Stimulated activated CD4-positive, alpha-beta T cell treated with anti-CD3 and anti-CD28 coated beads, Interleukin-2, amount 100 ng/mL, for 48 hours (primary cell): ENCODE measurements around the gene SYNM.

Source experiments
- DNase-seq, 2 donors: peaks; one replicate each; pipeline ENCODE4 v3.0.0-alpha.2; 2020

SYNM gene

DNA sequence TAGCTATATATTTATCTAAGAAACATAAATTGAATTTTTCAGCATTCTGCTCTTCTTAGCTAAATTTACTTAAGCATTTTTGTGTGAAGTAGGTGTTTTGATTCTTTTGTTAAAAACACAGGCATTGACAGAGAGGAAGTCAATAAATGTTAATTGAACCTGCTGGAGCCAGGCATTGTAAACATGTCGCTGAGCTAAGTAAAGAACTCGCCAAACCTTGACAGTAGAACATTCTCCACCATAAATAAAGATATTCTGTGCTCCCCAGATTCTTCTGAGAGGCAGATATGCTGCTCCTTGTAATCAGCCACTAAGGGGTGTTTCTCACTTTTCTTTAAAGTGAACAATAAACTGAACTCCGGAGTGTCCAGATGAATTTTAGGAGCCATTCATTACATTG lies 38.4 kb downstream of the SYNM start:
- DNase-seq: no peak

DNA sequence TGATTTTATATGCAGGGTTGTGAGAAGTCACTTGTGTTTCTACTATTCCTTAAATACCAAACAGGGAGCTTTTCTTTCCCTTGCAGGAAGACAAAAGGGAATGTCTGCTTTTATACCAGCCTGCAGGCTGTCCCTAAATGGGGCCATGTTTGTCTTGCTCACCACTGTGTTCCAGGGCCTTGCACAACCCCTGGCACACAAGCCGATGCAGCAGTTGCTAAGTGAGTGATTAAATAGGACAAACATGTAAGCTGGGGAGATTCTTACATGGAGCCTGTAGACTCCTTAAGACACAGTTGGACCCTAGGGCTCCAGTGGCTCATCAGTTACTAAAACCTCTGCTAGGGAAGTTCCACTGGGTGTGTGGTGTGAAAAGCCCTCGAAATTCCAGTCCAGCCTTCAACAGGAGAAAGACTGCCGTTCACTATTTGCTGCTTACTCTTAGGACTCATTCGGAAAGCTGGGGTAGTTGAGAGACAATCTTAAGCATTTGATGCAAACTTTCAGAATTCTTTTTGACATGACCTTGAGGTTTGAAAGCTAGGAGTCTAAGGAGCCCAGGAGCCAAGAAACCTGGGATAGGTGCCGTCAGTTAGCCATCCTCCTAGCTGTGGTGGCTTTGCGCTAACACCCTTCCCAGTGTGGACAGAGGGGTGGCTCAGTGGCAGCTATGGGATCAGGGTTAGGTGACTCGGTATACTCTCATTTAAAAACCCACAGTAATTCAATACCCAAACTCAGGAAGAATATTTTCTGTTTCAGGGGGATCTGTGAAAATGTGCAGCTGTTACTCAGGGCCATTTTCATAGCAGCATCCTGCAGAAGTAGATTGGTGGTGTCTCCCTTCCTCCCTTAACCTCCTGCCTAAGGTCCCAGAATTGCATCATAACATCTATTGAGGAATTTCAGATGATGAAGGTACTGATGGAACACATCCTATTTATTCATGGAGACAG lies 39.1 kb downstream of the SYNM start:
- no peak for DNase-seq

DNA sequence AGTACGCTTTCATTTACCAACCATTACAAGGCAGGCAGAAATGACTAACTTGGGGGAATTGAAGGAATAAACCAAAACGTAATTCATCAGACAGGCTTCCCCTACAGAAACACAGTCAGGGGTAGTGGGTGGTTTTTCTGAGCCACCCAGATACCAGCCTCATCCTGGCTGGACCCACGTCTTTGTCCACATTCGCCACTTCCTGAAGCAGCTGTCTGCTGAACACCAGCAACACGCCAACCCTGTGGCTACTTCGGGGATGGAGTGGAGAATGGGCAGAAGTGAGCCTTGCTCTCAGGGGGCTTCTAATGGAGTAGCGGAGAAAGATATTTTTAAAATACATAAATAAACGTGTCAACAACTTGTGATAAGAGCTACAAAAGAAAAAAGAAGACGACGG lies 40.1 kb downstream of the SYNM start:
- DNase-seq: no peak

DNA sequence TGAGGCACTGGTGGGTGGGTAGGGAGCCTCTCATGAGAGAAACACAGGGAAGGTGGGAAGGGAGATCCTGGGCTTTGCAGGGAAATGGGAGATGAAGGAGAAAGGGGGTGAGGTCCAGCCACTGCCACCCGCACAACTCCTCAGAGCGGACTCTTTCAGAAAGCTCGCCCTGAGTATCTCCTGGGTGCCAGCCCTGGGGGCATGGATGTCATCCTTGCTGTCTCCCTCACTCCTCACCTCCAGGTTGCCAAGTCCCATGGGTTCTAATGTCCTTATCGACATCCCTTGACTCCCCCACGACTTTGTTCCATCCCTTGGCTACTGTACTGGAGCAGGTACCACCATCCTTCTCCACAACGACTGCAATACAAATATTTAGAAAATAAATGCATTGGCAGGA lies 40.9 kb downstream of the SYNM start:
- no peak for DNase-seq

DNA sequence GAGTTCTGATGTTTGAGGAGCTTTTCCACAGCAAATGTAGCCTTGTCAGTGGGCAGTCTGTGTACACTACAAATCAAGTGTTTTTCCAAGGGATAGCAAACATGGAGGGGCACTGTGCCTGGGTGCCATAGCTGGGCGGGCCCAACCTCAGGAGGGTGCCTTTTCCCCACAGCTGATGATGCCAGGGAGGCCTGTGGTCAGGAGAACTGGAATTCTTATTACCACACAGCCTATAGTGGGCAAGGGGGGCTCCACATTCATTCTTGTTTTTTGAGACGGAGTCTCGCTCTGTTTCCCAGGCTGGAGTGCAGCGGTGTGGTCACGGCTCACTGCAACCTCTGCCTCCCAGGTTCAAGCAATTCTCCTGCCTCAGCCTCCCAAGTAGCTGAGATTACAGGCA lies 41.8 kb downstream of the SYNM start:
- no peak for DNase-seq

DNA sequence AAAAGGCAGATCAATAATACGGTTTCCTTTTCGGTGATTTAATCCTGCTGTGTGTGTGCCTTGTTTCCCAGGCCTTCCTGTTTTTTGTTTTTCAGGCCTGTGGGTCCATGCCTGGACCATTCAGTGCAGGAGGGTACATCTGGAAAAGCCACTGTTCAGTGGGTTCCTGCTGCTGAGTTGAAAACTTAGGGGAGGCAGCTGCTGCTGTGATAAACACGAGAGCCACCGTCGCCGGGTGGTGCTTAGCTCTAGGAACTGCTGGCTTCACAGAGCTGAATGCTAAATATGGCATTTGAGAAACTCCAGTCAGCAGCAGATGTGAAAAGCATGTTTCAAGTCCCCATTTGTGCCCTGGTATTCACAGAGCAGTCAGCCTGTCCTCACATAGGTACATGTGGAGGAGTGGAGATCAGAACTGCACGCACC lies 44.0 kb downstream of the SYNM start:
- no peak for DNase-seq

DNA sequence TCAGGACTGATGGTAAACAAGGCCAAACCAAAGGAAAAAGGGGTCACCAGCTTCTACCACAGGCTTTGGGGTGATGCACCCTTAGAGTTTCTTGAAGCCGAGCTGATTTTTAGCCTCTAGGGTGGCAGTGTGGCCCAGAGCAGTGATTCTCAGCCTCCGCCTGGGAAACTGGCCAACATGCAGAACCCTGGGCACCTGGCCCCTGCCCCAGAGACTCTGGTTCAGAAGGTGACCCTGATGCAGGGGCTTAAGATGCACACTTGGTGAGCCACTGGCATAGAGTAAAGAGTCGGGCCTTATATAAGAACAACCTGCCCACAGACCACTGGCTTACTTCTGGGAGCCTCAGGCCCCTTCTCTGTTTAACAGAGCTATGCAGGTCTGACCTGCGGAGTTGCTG lies 44.5 kb downstream of the SYNM start:
- no peak for DNase-seq

DNA sequence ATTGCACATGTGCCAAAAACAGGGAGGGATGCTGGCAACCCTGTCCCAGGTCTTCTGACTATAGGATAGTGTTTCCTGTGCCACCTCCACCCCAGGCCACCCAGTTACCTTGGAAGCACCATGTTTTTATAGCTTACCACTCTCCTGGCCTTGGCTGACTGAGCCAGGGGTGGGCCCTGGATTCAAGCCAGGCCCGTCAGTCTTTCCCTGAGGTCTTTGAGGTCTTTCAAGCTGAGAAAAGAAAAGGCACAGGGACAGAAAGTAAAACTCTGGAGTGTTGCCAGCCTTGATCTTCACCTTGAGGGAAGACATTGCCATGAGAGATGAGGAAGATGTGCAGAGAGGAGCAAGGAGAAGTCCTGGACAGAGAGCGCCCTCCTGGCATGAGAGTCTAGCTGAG lies 46.3 kb downstream of the SYNM start:
- DNase-seq: no peak

DNA sequence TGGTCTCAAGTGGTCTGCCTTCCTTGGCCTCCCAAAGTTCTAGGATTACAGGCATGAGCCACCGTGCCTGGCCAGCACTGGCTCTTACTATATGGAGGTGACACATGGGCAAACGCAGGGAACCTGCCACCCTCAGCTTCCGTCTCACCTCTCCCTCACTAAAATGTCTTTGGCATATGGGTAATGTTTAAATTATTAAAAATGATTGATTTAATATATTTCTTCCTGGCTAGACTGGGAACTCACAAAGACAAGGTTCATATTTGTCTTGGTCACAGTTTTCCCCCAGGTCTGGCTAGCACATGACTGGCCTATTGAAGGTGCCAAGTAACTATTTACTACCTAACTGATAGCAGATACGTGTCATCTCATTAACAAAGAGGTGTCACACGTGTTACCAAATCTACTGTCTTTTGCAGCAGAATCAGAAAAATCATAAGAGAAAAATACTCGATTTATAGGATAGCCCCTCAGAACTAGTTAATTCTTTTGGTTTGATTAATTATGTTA lies 48.2 kb downstream of the SYNM start:
- DNase-seq: no peak

DNA sequence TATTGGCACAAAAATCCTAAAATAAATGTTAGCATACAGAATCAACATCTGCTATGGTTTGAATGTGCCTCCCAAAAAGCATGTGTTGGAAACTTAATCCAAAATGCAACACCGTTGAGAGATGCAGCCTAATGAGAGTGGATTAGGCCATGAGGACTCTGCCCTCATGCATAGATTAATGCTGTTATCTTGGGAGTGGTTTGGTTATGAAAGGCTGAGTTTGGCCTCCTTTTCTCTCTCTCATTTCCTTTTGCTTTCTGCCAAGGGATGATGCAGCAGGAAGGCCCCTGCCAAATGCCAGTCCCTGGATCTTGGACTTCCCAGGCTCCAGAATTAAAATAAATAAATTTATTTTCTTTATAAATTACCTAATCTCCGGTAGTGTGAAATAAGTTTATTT lies 49.4 kb downstream of the SYNM start:
- no peak for DNase-seq

DNA sequence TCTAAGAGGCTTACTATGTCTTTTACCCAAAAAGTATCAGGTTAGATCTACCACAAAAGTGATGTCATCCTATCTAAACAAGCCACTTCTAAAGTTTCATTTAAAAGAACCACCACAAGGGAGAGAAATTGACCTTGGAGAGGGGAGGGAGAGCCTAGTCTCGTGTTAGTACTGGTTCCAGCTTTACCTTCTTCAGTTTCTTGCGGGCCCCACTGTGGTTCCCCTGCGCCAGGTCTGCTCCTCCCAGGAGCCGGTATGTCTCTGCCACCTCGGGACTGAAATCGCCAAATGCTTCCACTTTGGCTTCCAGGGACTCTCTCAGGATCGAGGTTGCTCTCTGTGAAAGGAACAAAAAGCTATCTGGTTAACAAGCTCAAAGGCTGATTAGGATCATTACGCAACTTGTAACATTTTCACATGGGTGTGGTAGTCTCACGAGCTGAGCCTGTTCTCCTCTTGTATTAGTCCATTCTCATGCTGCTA lies 51.1 kb downstream of the SYNM start:
- DNase-seq: no peak

DNA sequence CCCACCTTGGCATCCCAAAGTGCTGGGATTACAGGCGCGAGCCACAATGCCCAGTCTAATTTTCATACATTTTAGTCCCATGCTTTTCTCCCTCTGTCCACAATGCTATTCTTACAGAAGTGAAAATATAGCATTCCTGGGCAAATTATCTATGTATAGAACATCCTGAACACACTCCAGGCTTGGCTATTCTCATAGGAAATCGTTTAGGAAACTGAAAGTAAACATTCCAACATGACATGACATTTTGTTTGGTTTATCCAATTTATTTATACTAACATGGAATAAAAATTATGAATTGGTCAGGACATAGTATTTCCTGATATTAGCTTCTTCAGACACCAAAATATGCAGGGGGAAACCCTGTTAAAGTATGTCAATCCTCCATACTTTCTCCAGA lies 52.6 kb downstream of the SYNM start:
- no peak for DNase-seq

DNA sequence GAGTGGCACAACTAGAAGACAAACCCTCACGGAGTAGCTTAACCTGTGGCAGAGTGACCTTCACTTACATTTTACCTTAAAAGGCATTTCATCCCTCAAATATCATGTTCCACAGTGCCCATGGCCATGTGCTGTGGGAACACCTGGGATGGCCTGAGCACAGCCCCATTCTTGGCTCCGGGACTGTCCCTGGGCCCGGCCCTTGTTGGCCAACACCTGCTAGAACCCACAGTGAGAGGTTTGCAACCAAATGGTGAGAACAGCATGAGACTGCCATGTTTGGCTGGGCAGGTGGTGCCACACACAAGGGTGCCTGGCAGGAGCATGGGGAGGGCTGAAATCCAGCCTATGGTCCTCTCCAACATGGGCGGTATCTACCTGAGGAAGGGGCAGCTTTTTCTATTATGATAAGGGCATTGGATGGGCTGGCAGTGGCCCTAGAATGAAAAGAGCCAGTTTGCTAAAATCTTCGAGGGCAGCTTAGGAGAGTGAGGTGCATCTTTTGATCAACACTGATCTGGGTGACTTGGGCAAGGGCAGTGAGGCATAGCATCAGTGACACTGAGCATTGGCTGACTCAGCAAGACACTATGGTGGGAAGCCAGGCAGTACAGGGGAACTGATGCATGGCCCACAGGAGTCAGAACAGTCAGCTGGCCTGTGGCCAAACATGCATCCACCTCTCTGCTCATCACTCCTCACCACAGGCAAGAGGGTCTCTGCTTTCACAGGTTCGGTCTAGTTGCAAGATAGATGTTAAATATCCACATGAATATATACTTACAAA lies 53.9 kb downstream of the SYNM start:
- no peak for DNase-seq

DNA sequence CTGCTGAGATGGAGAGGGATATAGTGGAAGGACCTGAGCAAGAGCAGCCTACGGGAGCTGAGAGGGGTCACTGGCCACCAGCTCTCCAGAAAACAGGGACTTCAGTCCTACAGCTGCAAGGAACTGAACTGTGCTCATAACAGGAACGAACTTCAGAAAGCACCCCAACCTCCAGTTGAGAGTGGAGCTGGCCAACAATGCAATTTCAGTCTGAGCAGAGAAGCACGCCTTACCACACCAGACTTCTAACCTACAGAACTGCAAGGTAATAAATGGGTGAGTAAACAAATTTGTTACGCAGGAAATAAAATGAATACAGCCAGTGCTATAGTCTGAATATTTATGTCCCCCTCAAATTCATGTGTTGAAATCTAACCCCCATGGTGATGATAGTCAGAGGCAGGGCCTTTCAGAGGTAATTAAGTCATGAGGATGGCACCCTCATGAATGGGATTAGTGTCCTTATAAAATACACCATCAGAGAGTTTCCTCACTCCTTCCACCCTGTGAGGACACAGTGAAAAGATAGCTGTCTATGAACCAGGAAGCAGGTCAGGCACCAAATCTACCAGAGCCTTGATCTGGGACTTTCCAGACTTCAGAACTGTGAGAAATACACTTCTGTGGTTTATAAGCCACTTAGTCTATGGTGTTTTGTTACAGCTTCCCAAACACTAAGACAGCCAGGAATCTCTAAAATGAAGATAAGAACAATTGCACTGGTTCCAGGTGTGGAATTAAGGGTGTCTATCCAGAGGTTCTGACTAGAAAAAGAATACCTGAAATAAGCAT lies 58.6 kb downstream of the SYNM start:
- DNase-seq: no peak

DNA sequence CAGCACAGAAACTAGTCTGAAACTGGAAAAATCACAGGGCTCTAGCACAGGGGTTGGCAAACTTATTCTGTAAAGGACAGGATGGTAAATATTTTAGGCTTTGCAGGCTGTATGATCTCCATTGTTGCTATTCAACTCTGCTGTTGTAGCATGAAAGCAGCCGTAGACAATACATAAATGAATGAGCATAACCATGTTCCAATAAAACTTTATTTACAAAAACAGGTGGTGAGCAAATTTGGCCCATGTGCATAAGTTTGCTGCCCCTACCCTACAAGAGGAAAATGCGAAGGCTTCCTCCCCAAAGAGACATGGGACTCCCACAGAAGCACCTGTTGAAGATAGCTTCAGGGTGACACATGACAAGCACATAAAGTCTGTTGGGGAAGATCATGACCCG lies 59.2 kb downstream of the SYNM start:
- no peak for DNase-seq

DNA sequence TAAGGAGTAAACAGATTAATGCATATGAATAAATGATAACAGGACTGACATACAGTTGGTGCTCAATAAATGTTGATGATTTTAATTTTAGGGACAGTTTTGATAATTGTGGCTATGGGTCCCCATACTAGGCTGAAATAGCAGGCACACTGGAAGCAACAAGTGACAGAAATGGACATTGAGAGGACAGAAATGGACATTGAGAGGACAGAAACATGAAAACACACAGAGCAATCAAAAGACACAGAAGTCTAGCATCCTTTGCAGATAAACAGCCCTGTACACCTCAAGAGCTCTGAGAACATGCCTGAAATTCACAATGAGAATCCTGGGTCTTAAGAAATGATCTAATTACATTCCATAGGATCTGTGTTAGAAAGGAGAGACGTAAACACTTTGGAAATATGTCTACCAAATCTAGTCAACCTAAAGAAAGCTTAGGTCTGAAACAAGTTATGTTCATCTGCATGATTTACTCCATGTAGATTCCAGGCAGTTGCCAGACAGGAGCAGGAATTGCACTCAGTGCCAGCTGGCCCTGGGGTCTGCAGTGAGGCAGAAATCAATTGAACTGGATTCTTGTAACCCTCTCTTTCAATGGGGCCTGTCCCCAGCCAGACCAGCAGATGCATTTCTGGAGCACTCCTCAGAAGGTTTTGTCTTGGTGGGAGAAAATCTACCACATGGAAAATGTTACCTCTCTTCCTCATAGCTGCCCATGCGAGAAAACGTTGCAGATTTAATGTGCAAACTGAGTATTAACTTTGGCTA lies 60.3 kb downstream of the SYNM start:
- no peak for DNase-seq

DNA sequence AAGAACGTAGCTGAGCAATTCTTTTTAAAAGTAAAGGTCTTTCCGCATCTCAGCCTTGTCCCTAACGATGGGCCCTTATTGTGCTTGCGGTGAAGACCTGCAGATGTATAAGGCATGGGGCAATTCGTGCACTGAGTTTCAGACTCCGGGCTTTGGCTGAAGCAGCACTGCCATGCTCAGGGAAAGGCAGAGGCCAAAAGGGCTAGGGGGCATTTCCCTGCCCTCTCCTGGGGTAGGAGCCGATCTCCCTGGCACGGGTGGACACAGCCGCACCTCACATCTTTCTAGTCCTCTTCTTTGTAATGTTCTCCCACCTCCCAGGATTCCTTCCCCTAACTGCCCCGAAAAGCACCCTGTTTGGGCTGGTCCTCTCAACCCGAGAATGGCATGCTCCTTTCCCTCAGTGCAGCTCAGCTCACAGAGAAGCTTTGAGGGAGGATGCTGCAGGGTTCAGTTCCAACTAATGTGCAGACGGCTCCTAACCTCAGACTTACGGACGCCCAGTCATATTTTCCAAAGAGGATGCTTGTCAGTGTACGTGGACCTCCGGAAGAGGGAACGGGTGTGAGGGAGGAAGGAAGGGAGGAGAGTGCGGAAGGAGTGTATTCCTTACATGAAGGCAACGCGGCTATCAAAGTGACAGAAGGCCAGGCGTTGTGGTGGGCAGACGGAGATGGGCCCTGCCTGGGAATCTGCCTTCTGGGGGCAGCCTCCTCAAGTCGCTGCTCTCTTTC lies 61.2 kb downstream of the SYNM start:
- no peak for DNase-seq

DNA sequence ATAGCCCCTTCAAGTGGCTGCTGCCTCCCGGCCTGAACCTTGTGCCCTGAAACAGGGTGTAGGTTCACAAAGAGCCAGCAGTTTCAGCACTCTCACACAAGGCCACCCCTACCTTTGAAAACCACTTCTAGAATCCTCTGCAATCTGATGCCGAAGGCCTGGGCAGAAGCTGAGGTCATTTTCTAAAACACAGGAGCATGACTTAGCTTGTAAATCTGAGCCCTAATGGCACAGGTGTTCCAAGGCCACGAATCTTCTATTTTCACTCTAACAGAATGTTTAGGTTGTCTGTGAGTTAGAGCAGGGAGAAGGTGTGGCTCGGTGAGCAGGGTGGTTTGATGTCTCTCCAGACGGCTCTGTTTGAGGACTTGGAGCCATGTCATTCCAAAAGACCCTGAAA lies 62.3 kb downstream of the SYNM start:
- DNase-seq: no peak

DNA sequence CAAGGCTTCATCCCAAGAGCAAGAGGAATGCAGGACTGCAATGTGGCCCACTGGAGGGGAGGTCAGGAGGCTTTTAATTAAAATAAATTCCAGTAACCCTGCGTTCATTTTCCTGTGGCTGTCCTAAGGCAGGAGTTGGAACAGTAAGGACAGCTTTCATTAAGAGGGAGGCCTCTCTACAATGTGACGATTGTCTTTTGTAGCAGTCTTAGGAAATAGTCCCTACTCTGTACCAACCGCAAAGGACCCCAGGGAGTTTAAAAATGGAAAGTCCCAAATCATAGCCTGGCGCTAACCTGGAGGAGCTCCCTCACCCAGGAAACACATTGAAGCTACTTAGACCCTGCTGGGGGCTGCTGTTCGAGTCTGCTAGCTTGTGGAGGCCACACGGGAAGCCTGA lies 62.8 kb downstream of the SYNM start:
- no peak for DNase-seq

DNA sequence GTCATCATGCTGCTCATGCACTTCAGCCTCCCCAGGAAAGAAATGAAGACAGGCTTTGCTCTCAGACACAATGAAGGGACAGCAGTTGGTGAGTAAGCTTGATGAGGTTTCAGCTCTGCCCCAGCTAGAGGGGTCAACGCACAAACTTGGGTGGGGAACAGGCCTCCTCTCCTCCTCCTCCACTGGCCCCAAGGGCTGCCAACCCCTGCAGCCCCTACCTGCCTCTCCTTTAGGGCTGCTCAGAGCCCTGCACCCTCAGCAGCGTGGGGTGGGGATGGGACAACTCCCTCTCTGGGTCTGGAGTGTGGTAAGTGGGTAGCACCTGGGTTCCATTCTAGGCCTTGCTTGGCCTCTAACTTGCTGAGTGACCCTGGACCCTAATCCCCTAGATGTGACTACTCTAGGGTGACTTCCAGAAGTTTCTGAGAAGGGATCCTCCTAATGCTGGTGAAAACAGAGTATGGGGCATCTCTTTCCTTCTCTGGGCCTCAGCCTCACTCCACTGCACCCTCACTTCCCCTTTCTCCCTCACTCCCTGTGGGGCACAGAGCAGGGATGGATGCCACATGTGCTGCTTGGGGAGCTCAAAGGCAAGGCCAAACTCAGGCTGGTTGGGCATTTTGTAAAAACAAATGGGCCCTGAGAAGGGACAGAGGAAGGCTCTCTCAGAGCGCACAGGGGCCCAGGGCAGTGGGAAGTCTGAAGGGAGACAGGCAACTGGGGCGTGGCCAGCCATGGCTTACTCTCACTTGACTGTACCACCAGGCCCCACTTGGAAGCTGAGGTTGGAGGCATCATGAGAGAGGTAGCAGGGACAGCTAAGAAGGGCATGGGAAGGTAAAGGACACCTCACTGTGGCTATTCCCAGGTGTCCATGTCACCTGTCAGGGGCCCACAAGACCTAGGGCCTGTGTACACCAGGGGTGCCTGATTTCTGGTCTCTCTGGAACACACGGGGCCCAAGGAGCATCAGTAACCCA lies 64.0 kb downstream of the SYNM start:
- no peak for DNase-seq
